ENCODE results near the gene CPSF2.

Gene CPSF2

DNA sequence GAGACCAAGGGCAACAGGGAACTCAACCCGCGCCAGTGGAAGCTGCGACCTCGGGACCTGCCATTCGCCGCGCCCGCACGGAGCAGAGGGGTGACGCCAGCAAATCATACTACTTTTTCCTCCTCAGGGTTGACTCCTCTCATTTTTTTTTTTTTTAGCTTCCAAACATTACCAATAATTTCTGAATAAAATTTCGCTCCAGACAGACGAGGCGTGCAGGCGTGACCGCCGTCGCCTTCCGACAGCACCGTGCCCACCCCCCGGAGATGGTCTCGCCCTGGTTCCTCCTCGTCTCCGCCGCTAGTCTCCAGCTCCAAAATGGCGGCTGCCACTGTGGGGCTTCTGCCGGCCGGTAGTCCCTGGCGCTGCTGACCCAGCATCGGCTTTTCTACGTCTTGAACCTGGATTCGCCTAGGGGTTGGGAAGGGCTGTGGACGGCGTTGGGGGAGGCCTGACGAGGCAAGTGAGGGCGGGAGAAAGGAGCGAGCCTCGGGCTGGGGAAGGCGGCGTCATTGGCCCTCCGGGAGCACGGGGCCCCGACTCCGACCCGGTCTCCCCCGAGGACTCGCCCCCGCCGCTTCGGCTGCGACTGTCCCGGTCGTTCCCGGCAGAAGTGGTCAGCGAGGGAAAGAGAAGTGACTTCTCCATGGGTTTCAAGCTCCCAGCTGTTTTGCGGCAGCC is at the start of gene CPSF2, which contains the start of gene NDUFB1:
Gene CPSF2 (plus strand): TSS at position 300 of the 681 bp plus-strand sequence. CDS start 9,016 bp downstream, outside the sequence.
Gene NDUFB1 (minus strand): TSS at position 37 of the 681 bp plus-strand sequence. CDS start 4,069 bp downstream, outside the sequence.
- DNase-seq = peak; percentile 62

DNA sequence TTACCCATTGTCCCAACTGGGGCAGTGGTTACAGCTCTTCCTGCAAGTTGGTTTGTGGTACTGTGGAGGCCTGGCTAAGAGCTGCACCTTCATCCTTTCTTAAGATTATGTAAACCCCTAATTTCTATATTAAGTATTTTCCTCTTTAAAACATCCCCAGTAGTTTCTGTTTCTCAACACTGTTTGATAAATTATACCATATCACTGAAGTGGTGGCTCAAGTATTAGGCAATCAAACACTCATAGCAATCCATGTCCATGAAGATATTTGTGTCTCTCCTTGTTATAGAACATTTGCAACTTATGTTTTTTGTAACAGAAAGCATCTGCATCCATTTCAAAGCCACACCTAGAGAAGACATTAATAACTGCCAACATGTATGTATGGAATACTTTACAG is 47.2 kb upstream of the CPSF2 start:
- DNase-seq = no peak

DNA sequence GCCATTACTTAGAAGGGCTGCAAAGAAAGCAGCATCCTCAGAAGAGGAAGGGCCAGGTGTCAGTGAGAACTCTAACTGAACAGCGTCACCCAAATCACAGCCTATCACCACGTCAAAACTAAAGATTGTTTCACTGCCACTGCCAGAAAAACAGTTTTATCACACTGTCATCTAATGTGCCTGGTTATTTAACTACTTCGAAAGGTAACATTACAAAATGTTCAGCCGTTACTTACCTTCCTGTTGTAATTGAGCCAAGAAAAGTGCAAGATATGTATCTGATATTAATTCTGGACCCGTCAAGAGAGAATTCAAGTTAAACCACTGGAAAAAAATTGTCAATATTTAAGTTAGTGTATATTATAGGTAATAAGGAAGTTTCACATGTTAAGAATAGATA is 33.3 kb upstream of the CPSF2 start:
- DNase-seq = no peak

DNA sequence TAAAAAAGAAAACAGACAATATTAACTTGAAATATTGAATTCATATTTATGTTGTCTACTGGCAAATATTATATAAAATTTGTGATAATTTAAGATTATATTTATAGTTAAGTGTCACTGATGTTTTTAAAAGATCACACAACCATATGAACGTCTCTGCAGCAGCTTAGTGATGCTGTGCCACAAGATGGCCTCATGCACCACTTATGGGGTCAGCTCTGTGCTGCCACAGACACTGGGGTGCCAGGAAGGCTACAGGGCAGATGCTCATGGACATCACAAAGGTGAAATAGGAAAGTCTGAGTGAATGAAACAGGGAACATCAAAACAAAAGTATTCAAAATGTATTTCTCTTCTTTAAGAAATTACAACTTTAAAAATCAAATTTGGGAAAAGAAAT is 28.4 kb upstream of the CPSF2 start:
- DNase-seq = no peak

DNA sequence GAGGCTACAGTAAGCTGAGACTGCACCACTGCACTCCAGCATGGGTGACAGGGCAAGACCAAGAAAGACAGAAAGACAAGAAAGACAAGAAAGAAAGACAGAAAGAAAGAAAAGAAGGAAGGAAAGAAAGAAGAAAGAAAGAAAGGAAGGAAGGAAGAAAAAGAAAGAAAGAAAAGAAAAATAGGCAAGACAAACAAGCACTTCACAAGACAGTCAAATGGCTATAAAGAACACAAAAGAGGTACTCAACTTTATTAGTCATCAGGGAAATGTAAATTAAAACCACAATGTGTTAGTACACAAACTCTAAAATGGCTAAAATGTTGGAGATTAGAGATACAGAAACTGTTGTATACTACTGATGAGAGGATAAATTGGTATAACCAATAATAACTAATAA is 22.0 kb upstream of the CPSF2 start:
- DNase-seq = no peak

DNA sequence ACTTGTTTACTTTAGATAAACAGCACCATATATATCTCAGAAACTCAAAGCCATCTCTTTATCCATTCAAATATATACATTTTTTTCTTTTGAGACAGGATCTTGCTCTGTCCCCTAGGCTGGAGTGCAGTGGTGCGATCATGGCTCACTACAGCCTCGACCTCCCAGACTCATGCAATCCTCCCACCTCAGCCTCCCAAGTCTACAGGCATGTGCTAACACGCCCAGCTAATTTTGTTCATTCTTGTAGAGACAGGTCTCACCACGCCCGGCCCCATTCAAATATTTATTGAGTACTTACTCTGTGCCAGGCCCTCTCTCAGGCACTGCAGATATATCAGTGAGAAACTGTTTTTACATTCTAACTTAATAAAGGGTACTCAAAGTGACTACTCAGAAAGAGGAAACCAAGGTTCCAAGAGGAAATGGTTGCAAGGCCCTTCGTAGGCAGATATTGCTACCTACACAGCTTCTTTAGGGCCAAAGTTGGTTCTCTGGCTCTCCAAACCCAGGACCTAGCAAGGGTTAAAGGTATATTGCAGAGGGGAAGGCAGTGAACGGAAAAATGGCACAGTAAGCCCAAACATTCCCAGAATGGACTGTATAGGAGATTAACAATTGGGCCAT is 18.3 kb upstream of the CPSF2 start:
- no peak for DNase-seq

DNA sequence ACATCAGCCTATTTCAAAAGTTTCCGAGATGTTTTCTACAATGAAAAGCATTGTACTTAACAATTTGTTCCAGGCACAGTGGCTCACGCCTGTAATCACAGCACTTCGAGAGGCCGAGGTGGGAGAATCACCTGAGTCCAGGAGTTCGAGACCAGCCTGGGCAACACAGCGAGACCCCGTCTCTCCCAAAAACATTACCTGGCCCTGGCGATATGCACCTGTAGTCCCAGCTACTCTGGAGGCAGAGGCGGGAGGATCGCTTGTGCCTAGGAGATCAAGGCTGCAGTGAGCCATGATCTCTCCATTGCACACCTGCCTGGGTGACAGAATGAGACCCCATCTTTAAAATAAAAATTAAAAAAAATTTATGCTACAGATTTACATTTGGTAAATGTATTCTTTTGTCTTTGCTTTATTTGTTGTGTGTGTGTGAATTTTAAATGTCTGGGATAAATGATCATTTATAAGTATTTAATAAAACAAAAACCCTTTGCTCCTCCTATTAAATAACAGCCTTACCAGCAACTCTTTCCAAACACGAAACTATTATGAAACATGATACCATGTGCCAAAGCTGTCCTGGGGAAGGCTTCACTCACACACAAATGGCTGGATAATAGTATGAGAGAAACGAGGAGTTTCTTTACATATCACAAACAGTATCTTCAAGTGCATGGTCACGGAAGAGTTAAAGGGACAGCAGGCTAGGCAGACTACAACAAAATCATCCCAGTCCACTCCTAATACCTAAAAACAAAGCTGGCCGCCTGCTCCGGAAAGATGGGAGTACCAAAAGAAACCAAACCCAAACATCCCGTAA is 16.5 kb upstream of the CPSF2 start:
- DNase-seq = no peak

DNA sequence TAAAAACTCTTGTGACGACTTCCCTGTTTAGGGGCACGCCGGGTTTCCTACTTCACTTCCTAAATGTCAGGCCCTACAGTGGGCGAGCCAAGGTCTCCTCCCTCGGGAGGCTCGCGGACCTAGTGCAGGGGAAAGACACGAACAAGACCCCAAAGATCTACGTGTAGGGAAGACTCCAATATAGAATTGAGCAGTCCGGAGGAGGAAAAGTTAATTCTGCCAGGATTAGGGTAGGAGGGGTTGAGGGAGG is 16.0 kb upstream of the CPSF2 start:
- no peak for DNase-seq

DNA sequence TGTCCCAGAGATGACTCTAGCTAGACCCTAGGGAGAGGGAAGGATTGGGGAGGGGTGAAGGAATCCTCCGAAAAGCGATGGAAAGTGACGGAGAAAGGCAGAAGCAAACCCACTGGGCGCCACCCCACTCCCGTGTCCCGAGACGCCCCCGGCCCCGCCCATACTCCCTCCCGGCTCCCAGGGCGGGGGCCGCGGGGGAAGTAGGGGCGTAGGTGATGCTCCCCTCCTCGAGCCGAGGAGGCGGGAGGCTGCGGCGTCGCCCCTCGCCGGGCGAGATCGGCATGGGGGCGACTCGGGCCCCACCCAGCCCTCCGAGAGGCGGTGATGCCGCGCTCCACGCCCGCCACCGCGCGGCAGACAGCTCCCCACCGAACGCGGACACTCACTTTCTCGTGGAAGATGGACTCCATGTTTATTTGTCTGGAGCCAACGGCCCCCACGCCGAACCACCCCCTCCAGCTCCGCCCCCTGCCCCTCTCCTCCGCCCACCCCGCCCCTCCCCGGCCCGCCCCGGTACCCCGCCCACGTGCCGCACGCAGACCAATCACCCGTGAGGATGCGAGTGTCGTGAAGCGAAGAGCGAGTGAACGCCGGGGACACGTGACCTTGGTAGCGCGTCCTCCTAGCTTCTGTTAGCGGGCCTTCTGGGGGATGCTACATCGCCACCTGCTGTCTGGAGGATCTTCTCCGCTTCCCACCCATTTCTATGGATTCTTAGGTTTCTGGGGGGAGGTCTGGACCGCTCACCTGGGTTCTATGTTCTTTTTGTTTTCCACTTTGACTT is 15.4 kb upstream of the CPSF2 start, which contains the start of gene ATXN3:
Gene ATXN3 (minus strand): TSS at position 440 of the 784 bp plus-strand sequence. CDS start 30 bp downstream, at position 410.
- DNase-seq = peak; percentile 83

DNA sequence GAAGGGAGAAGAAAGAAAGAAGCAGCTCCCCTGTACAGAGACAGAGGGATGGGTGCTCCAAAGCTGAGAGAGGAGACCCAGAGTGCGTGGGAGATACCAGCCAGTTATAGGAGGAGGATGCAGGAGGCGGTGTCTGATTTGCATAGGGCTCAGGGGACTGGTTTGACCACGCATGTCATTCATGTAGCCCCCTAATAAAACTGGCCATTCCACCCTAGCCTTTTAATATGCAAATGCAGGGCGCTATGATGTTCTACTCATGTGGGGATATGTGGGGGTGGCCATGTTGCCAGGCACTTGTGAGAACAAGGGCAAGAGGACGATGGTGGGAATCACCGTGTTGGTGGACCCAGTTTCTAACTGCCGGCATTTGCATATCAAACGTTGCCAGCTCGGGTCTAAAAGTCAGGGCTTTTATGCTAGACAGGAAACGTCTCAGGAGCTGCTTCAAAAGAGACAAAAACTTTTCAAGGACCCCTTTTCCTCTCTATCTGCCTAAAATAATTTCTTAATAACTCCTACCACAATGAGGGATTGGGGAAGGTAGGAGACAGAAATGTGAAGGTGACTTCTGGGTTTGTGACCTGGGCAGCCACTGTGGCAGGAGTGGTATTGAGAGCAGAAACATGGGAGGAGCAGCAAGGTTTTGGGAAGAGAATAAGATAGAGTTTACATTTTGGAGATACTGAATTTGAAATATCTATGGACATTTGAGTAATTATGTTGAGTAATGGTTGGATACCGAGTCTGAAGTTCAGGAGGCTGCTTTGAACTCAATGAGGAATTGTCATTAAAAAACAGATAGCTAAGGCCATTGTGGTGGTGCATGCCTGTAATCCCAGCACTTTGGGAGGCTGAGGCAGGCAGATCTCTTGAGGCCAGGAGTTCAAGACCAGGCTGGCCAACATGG is 13.2 kb upstream of the CPSF2 start:
- no peak for DNase-seq

DNA sequence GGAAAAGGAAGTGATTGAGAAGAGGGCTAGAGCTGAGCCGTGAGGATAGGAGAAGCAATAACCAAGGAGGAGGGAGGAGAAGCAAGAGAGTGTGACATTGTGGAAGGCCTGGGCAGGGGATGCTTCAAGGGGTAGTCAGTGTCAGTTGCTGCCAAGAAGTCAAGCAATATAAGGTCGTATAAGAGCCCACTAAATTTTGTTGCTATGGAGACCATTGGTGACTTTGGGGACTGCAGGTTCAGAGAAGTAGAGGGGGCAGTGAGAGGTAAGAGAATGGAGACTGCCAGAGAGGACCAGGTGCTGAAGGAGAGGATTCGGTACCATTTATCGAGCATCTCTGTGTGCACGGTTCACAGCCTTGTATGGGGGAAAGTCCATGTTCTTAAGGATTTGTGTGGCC is 12.3 kb upstream of the CPSF2 start:
- no peak for DNase-seq

GRCh38 chr14:92121207-92121669 is 531 bp upstream of the CPSF2 start:
- DNase-seq = no peak

- no peak for DNase-seq
These were observed 545 bp downstream of the CPSF2 start for GRCh38 chr14:92122351-92122677.

- DNase-seq = no peak
These were observed 992 bp downstream of the CPSF2 start for GRCh38 chr14:92122761-92123160.

DNA sequence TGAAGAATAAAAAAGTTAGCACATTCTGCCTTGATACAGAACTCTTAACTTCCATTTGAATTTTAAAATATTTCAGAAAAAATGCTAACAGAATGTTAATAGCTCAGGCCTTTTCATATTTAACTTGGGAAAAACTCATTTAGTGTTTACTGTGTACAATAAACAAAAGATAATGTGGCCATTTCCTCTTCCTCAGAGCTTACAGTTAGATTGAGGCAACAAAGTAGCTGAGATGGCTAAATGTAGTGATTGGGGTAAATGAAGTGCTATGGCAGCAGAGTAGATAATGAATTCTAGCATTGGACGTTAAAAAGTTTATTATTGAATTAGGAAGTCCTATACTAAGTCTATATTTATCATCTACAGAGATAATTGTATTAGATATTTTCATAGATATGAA is 12.7 kb downstream of the CPSF2 start:
- DNase-seq = no peak

DNA sequence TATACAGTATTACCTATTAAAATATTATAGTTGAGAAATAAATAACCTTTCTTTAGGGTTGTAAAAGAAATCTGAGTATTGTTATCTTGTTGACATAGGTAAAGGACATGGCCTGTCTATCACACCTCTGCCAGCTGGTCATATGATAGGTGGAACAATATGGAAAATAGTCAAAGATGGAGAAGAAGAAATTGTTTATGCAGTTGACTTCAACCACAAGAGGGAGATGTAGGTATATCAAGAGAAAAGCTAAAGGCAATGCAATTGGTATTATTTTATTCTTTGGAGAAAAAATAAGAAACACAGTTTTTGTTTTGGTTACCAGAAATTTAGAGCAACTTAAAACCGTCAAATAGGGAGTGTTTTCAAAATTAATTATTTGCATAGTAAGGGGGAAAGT is 13.5 kb downstream of the CPSF2 start:
- DNase-seq = peak; percentile 5

- no peak for DNase-seq
These were observed 21.5 kb downstream of the CPSF2 start for GRCh38 chr14:92143309-92143708.

- DNase-seq = no peak
These were observed 22.2 kb downstream of the CPSF2 start for GRCh38 chr14:92143962-92144361.

DNA sequence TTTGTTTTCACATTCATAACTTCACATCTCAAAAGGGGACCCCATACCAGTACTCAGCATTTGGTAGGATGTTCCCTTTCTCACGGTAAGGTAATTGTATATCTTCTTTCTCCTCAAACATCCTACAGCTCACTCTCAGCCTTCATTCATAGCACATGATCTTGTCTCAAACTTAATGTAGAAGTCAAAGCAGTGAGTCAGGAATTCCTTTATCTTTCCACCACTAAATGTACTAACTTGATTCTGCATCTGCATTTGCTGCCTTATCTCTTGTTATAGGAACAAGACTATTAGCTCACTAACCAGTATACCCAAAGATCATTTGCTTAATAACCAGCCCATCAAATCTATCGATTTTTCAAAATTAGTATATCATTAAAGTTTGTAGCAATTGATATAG is 22.9 kb downstream of the CPSF2 start:
- no peak for DNase-seq

GRCh38 chr14:92153581-92153980 is 31.8 kb downstream of the CPSF2 start:
- no peak for DNase-seq

DNA sequence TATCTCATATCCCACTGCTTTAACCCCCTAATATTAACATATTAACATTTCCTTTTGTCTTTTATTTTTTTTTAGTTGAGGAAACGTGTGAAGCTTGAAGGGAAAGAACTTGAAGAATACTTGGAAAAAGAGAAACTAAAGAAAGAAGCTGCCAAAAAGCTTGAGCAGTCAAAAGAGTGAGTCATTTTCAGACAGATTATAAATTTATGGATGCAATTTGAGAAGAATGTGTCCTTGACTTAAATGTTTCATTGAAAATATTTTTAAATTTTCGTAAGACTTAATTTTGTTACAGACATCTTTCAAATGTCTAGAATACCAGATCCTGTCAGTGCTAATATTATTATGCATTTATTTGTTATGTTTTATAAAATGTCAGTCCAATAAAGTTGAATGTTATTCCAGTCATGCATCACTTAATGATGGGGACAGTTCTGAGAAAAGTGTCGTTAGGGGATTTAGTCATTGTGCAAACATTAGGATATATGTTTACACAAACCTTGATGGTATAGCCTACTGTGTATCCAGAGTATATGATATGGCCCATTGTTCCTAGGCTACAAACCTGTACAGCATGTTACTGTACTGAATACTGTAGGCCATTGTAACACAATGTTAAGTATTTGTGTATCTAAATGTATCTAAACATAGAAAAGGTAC is 32.6 kb downstream of the CPSF2 start:
- peak; percentile 27 for DNase-seq

- DNase-seq = no peak
These were observed 38.9 kb downstream of the CPSF2 start for GRCh38 chr14:92160619-92161018.

All from NCI-H1417 treated with DMSO at 0.1 percent for 48 hours (cell line).